Ovary (tissue), 9 donors: ENCODE results near the gene DIS3L2. TPM values are rescaled to one million over a fixed set of nuclear protein-coding genes. Genes with fewer than 3 reads are reported as not detected.
"Not testable (repeated sequence)": the region's sequence is repeated elsewhere in the genome, so short reads cannot be mapped to it uniquely, and the experiment has no call there.

Experiments used
- DNase-seq, 5 donors: peaks; one replicate each; pipeline ENCODE4 v3.0.0-alpha.2; 2019 to 2020
- H3K27ac ChIP-seq, 2 donors: fragments of 200-600 bp; one replicate each; pipeline versions ENCODE4 v1.5.1 to v1.8.0; 2019 to 2022
- H3K27me3 ChIP-seq: fragments of 200-600 bp; one replicate; pipeline ENCODE4 v1.8.0; 2022
- H3K36me3 ChIP-seq: fragments of 200-600 bp; sonication (generic); one replicate; pipeline ENCODE4 v1.5.1; 2019
- H3K4me1 ChIP-seq: one replicate; pipeline ENCODE4 v1.8.1; 2013; ENCODE audit warnings: mild to moderate bottlenecking, moderate library complexity; ENCODE audit not compliant: insufficient read depth
- H3K4me3 ChIP-seq: fragments of 200-600 bp; sonication (generic); one replicate; pipeline ENCODE4 v1.5.1; 2017
- H3K9me3 ChIP-seq, 2 donors: fragments of 200-600 bp in 1 of 2; sonication (generic) in 1 of 2; one replicate each; pipeline versions ENCODE4 v1.5.1 to v1.8.1; 2013 to 2019; ENCODE audit warnings: mild to moderate bottlenecking in 1 of 2, moderate library complexity in 1 of 2
- EP300 ChIP-seq: sonication (generic); formaldehyde crosslinking; IDR thresholded peaks from one replicate; pipeline ENCODE4 v1.6.1; 2017; ENCODE audit warnings: antibody characterized with exemption
- POLR2A ChIP-seq: fragments of 450-650 bp; IDR thresholded peaks from one replicate; pipeline ENCODE4 v1.6.1; 2017; ENCODE audit warnings: antibody characterized with exemption, mild to moderate bottlenecking, moderate library complexity
- whole genome bisulfite sequencing, 3 donors: extraction: QIAGEN DNeasy Blood & Tissue Kit in 1 of 3; methylation state at CpG; one replicate each; pipeline versions ENCODE4 v1.1.5 to v1.1.7; 2013 to 2017; 5-methylcytosine and 5-hydroxymethylcytosine counted together
- intact Hi-C, 4 donors: fragments of 100-400 bp; cut with DNase I; formaldehyde crosslinking; loops; one replicate each; pipeline versions ENCODE4 v1.11.0 to v1.15.1; 2022 to 2023
- polyA plus RNA-seq, 2 donors: library from polyadenylated mRNA; stranded (reverse); fragments of 200-250 nt in 1 of 2; fragments of 350-450 nt in 1 of 2; fragmentation: Illumina TruSeq in 1 of 2; extraction: RNeasy Lipid Tissue Mini Kit (QIAGEN cat#74804) in 1 of 2; gene quantifications; one replicate each; pipeline ENCODE4 v1.2.3, GENCODE V29; 2013 to 2014
- total RNA-seq, 7 donors: library from RNA; depleted of rRNA in 2 of 7; stranded (reverse); fragments of >200 nt in 2 of 7; fragmentation: NEBNext Ultra II Directional in 3 of 7; extraction: Animal tissue kit (Norgen Biotek cat#: 25700) in 3 of 7; gene quantifications; one replicate each; pipeline versions ENCODE4 v1.1.0 to v1.2.4, GENCODE V29; 2016 to 2023
- TF ChIP-seq, protein P1 (sequence below), 3 donors: fragments of 450-650 bp in 2 of 3; fragments of 200-600 bp in 1 of 3; IDR thresholded peaks; one replicate each; pipeline versions ENCODE4 v1.5.1 to v1.8.0; 2016 to 2022; ENCODE audit warnings: antibody characterized with exemption in 3 of 3, mild to moderate bottlenecking in 1 of 3
- donor health status: DM: no; HTN: no; CAD: no; lungs with moderate emphysema.
- donor health status: DM: no; HTN: no; CAD: no.
- donor health status: Bipolar disorder and iron deficiency.
- donor health status: DM: yes; HTN: yes; CAD: no.
- donor health status: DM: no; HTN: no; CAD: no.
- donor health status: DM: yes; HTN: yes; CAD: no.

DIS3L2 gene
- total and polyA plus RNA-seq, 9 donors = 18.2 to 52.0 (median 32.8) TPM

DNA sequence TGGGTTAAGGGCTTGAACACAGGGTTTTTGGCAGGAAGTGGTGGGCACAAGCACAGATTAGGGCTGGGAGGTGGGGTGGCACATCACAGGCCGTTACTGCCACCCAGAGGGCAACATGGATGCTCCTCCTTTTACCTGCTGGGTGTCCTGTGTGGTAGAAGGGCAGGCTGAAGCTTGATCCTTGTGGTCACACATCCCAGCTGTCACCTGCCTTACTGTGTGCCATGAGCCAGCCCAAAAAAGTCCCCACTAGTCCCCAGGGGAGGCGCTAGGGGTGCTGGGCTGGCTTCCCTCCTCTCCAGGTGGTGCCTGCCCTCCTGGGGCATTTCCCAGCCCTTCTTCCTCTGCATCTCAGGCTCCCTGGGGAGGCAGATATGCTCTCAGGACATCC lies 366.5 kb downstream of the DIS3L2 start:
- TF ChIP-seq EP300 (no peak), POLR2A (no peak)
- TF ChIP-seq, protein P1, sequence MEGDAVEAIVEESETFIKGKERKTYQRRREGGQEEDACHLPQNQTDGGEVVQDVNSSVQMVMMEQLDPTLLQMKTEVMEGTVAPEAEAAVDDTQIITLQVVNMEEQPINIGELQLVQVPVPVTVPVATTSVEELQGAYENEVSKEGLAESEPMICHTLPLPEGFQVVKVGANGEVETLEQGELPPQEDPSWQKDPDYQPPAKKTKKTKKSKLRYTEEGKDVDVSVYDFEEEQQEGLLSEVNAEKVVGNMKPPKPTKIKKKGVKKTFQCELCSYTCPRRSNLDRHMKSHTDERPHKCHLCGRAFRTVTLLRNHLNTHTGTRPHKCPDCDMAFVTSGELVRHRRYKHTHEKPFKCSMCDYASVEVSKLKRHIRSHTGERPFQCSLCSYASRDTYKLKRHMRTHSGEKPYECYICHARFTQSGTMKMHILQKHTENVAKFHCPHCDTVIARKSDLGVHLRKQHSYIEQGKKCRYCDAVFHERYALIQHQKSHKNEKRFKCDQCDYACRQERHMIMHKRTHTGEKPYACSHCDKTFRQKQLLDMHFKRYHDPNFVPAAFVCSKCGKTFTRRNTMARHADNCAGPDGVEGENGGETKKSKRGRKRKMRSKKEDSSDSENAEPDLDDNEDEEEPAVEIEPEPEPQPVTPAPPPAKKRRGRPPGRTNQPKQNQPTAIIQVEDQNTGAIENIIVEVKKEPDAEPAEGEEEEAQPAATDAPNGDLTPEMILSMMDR (IDR thresholded peaks at IDR 0.05) = no peak
- Histone ChIP-seq H3K27ac (no peak overlapping the region), H3K4me3 (no peak overlapping the region), H3K9me3 (no peaks in the 10 kb centered on the region), H3K27me3 (no peaks in the 10 kb centered on the region), H3K36me3 (no peaks in the 10 kb centered on the region), H3K4me1 (no peaks in the 10 kb centered on the region)
- intact Hi-C loops = loop anchor here (5.0 to 10.0 kb wide), 4 partner anchors 107 to 401 kb away; partner anchors contain the start of genes NPPC (in 3 of the 4), CHRND (in 1 of the 4) and PRSS56 (in 1 of the 4)
- 91 to 94% (median 91%) methylated on average over 2 of the region's 2 CpGs for WGBS, 3 donors
- no peak for DNase-seq

DNA sequence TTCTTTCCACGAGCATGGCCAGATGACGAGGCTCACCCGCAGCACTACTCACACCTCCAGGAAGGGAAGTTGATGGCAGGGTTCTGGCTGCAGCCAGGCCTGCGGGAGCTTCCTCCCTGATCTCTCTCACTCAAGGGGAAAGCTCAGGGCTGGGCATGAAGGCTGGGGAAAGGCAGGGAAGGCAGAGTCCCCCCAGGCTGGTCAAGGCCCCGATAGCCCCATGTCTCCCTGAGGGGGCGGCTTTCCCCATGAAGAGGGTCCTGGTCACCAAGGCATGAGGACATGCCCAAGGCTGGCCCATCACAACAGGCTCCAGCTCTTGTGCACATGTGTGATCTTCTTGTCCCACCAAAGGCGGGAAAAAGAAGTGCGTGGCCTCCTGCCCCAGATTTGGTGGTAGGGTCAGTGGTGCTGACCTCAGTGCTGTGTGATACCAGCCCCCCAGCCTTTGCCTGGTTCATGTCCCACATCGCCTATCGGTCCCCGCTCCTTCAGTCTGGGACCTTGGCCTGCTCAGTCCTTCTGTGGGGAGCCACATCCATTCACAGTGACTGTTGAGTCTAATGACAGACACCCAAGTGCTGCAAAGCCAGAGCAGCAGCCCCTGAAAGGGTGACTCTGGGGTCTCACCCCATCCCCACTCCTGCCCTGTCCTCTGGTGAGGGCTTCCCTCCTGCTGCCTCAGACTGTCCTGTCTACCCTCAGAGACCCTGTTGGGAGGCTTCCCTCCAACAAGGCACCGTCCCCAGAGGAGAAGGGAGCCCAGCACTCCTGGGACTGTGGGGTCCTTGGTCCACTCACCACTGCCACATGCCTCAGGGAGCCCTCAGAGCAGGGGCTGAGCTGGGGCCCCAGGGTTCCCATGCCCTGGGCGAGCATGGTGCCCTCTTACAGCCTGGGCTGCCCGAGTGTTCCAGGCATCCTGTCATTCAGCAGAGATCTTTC lies 367.3 kb downstream of the DIS3L2 start:
- Histone ChIP-seq H3K36me3 (no peaks in the 10 kb centered on the region), H3K27me3 (no peaks in the 10 kb centered on the region), H3K9me3 (no peaks in the 10 kb centered on the region), H3K4me1 (no peaks in the 10 kb centered on the region), H3K4me3 (no peak overlapping the region), H3K27ac (no peak overlapping the region)
- intact Hi-C loops = loop anchor here (5.0 to 10.0 kb wide), 4 partner anchors 106 to 401 kb away; partner anchors contain the start of genes NPPC (in 3 of the 4), CHRND (in 1 of the 4) and PRSS56 (in 1 of the 4)
- TF ChIP-seq POLR2A = no peak
- TF ChIP-seq EP300 = no peak
- TF ChIP-seq, protein P1 (IDR thresholded peaks at IDR 0.05) = no peak
- DNase-seq = peak in 1 of 5 donors; percentile 27
- WGBS, 3 donors = 94 to 96% (median 96%) methylated on average over 13 to 14 of the region's 14 CpGs

DNA sequence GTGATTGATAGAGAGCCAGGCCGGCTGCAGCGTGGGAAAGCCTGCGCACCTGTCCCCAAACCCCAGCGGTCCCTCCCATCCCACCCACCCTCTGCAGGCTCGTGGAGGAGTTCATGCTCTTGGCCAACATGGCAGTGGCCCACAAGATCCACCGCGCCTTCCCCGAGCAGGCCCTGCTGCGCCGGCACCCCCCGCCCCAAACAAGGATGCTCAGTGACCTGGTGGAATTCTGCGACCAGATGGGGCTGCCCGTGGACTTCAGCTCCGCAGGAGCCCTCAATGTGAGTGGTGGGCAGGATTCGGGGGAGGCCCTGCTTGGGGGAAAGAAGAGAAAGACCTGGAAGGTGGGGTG lies 368.2 kb downstream of the DIS3L2 start:
- DNase-seq = peak in 1 of 5 donors; percentile 26
- 87 to 94% (median 89%) methylated on average over 15 of the region's 15 CpGs for WGBS, 3 donors
- Histone ChIP-seq H3K4me1 (no peaks in the 10 kb centered on the region), H3K4me3 (no peak overlapping the region), H3K36me3 (no peaks in the 10 kb centered on the region), H3K9me3 (no peaks in the 10 kb centered on the region), H3K27me3 (no peaks in the 10 kb centered on the region), H3K27ac (no peak overlapping the region)
- intact Hi-C loops = loop anchor here (5.0 to 10.0 kb wide), 4 partner anchors 105 to 402 kb away; partner anchors contain the start of genes NPPC (in 3 of the 4), CHRND (in 1 of the 4) and PRSS56 (in 1 of the 4)
- no peak for TF ChIP-seq EP300
- no peak for TF ChIP-seq POLR2A
- TF ChIP-seq, protein P1 (IDR thresholded peaks at IDR 0.05) = no peak

DNA sequence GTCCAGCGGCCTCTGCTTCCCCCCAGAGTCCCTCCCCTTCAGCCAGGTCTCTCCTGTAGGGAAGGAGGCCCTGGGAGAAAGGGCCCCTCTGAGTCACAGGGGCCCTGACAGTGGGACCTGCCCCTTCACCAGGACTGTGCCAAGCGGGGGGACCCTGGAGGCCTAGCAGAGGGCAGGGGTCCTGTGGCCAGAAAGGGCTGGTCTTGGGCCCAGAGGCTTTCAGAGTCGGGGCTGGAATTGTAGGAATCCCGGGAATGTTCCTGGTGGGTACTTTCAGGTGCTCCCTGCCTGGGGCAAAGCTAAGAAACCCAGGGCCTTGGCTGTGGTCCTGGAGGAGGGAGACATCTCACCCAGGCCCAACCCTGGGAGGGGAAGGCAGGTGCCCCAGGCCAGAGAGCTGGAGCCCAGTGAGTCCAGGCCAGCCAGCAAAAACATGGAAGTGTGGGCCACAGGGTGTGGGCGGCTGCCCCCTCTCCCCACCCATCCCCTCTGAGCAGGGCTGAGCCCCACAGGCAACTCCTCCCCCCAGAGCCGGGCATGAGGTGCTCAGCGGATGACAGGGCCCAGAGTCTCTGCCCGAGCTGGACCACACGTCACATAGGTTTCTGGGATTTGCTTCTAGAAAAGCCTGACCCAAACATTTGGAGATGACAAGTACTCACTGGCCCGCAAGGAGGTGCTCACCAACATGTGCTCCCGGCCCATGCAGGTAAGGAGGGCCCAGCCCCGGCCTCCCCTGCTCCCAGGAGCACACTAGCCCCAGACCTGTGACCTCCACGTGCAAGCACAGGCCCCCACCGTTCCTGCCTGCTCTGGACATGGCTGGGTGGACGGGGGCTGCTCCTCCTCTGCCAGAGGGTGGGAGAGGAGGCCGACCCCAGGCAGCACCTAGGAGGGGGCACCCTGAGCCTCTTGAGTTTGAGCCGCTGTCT lies 368.8 kb downstream of the DIS3L2 start:
- 77 to 90% (median 85%) methylated on average over 12 to 15 of the region's 17 CpGs for WGBS, 3 donors
- no peaks in the 10 kb centered on the region for H3K36me3 ChIP-seq
- H3K27me3 ChIP-seq = no peaks in the 10 kb centered on the region
- H3K4me3 ChIP-seq = no peak overlapping the region
- no peak for TF ChIP-seq POLR2A
- TF ChIP-seq, protein P1 (IDR thresholded peaks at IDR 0.05) = no peak
- no peak for TF ChIP-seq EP300
- H3K27ac ChIP-seq = no peak overlapping the region
- DNase-seq = peak in 1 of 5 donors; percentile 30
- no peaks in the 10 kb centered on the region for H3K9me3 ChIP-seq
- H3K4me1 ChIP-seq = no peaks in the 10 kb centered on the region
- intact Hi-C loops = no loop called here

DNA sequence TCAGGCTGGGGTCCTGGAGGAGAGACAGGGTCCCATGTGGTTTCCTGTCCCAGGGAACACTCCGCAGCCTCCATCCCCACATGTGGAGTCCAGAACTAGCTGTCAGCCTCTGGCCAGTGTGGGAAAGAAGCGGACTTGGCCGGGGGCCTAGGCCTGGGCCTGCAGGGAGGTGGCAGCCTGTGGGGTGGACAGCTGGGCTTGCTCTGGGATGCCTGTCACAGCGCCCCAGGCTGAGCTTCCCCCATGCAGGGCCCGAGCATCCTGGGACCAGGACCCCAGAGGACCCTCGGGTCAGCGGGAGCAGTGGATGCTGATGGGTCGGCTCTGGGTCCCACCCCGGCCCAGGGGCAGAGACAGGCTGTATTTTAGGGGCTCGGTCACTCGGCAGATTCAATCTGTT lies 369.5 kb downstream of the DIS3L2 start:
- H3K27ac ChIP-seq, H3K4me3 ChIP-seq, H3K9me3 ChIP-seq, H3K4me1 ChIP-seq, H3K27me3 ChIP-seq, intact Hi-C loops, H3K36me3 ChIP-seq: not testable (repeated sequence)
- WGBS, 3 donors = 71 to 77% (median 76%) methylated on average over 10 to 11 of the region's 11 CpGs
- peak in 2 of 5 donors; percentile 44 to 55 for DNase-seq

DNA sequence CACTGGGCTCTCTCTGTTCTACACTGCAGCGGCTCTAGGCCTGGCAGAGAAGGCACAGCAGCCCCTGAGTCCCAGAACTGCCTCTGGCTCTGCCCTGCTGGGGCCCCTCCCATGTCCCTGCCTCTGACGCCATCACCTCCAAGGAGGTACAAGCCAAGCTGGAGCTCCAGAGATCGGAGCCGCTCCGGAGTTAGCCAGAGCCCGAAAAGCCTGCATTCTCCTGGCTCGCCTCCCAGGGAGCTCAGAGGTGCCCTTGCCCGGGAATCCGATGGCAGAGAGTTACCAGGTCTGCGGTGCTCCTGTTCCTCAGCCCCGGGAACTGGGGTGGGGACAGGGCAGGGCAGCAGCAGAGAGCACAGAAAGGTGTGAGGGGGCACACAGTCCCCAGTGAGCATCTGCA lies 370.1 kb downstream of the DIS3L2 start:
- peak in 2 of 5 donors; percentile 15 to 25 for DNase-seq
- H3K27me3 ChIP-seq, H3K4me1 ChIP-seq, intact Hi-C loops, H3K36me3 ChIP-seq, H3K9me3 ChIP-seq, H3K27ac ChIP-seq, H3K4me3 ChIP-seq: not testable (repeated sequence)
- 94 to 97% (median 95%) methylated on average over 6 to 11 of the region's 11 CpGs for WGBS, 3 donors
